T-helper 1 cell (primary cell): Measurements from ENCODE around the gene NR1I2.

ENCODE experiments used
- DNase-seq, 5 donors: peaks; one replicate each; pipeline ENCODE4 v3.0.0-alpha.2; 2012 to 2020

NR1I2 gene

GRCh38 chr3:119825820-119826219, 43.9 kb downstream of the NR1I2 start:
- DNase-seq: no peak

- no peak for DNase-seq
Observed at GRCh38 chr3:119826711-119827608, 45.1 kb downstream of the NR1I2 start.

- no peak for DNase-seq
Observed at GRCh38 chr3:119829420-119829819, 47.5 kb downstream of the NR1I2 start.

DNA sequence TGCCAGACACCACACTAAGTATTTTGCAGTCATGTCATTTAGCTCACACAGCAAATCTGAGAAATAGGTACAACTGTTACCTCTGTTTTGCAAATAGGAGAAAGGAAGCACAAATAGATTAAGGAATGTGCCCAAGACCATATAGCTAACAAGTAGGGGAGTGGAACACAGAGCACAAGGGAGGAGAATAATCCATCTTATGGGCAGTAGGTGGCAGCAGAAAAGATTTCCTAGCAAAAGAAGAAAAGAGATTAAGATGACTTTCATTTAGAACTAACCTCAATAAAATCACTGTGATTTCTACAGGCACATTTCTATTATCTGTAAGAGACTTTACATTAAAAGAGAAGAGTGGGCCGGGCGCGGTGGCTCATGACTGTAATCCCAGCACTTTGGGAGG, 49.1 kb downstream of the NR1I2 start:
- DNase-seq: no peak

DNA sequence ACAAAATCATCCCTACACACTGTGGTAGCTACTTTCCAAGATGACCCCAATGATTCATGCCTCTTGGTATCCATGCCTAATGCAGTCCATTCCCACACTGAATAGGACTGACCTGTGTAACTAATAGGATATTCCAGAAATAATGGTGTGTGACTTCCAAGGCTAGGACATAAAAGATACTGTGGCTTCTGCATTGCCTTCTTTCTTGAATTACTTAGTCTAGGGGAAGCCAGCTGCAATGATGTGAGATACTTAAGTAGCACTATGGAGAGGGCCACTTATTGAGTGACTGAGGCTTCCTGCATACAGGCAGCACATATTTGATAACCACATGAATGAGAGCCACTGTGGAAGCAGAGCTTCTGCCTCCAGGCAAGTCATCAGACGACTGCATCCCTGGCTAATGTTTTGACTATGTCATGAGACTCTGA, 50.1 kb downstream of the NR1I2 start:
- DNase-seq: no peak

GRCh38 chr3:119834754-119835370, 53.0 kb downstream of the NR1I2 start:
- no peak for DNase-seq

DNA sequence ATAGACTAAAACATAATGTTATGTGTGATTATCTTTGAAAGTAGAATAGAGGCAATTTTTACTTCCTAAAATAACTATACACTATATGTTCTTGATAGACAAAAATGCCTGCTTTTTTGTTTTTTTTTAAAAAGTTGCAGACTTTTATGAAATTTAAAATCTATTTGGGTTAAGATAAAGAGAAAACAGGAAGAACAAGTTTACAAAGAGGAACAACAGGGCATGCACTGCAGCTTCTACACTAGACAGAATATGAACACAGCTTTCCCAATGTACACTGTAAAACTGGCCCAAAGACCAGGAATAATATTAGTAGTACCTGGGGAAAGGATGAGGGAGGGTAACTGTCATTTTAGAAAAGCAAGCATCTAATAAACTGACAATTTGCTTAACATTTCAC, 53.7 kb downstream of the NR1I2 start:
- no peak for DNase-seq

DNA sequence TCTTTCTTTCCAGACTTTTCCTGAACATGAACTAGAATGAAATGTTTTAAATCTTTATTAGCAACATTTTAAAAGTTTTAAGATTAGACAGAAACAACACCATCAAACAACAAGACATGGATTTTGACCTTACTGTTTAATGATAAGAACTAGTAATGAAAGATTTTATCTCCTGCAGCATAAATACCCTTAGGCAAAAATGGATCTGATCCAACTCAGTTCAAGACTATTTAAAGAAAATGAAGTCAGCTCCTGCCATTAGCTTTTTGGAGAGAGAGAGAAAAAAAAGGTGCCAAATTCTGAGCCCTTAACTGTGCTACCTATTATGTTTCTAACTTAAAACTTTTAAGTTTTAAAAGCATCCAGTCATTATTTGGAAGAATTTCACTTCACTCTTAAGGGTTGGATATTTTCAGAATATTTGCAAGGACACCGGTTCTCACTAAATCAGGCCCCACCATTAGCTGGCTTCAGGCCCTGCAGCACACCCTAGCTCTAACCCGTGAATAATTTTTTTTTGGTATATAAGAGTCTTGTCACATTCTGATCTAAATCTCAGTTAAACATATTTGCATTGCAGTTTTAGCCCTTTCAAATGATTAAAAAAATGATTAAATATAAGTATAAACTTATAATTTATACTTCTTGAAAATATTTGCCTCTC, 60.0 kb downstream of the NR1I2 start:
- DNase-seq: no peak

- no peak for DNase-seq
Observed at GRCh38 chr3:119849126-119849525, 67.2 kb downstream of the NR1I2 start.

- DNase-seq: no peak
Observed at GRCh38 chr3:119856695-119857094, 74.8 kb downstream of the NR1I2 start.

GRCh38 chr3:119858957-119859356, 77.1 kb downstream of the NR1I2 start:
- DNase-seq: no peak

DNA sequence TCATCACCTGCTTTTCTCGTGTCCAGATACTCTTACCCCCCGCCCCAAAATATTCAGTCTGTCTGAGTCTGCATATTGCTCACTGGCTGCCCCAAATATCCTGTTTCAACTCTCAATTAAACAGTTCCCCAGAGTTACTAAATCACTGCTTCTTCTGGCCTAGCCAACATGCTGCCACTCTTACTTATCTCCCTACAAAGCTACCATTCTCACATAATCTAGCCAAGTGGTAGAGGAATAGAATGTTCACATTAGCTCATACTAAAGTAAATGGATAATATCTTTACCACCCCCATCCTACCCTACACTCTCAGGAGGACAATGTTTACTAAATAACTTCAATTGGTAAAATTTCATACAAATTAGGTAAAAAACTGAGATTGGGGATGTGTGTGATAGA, 77.8 kb downstream of the NR1I2 start:
- DNase-seq: no peak

DNA sequence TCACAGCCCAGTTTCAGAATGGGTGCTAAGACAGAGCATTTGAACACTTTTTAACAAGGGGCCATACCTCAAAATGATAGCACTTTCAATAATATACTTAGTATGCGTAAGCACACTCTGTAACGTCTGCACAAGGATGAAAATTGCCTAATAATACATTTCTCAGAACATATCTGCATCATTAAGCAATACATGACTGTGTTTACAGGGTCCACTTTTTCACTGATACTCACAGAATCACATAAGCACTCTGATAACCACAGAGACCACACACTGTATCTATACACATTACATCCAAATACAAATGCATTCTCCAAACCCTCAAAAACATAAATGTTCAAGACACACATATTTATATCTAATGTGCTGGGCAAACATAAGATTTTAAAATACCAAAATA, 79.8 kb downstream of the NR1I2 start:
- DNase-seq: no peak

DNA sequence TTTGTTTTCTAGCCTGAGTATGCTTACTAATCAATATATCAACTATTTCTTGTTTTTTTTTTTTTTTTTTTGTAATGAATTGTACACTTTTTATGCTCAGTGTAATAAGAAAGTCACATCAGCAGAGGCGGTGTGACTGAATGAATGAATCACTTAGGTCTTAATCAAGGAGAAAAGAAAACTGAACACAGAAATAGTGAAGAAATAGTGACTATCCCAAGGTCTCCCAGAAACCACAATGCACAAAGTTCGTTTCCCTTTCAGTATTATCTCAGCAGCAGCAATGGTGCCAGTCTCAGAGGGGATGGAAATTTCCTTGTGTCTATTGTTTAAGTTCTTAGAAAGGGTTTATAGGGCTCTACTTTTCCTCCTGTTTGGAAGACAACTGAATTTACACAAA, 80.7 kb downstream of the NR1I2 start:
- no peak for DNase-seq

DNA sequence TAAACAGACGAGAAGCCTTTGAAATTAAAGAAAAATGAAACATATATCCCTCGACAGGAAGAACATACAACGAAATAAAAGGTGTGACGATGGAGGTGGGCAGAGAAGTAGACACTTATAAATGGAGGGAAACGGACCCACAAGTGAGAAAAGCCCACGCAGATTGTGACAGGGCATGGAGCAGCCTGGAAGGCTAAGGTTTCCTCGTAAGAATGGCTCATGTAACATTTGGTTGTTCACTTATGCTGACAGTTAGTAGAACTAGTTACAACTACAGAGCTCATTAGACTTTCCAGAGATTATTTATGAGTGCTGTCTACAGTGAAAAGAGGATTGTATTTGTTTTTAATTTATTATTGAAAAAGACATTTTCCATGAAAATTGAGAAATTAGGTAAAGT, 82.6 kb downstream of the NR1I2 start:
- no peak for DNase-seq
